OCI-LY1 (cell line): ENCODE measurements around the gene F7.

Experiments used
- H2AFZ ChIP-seq: fragments of 200-600 bp; sonication (generic), shearing (Covaris generic); 2 replicates; pipeline ENCODE4 v1.6.0; 2014; ENCODE audit warnings: antibody characterized with exemption, mild to moderate bottlenecking, low read length
- H3F3A ChIP-seq: fragments of 200-600 bp; sonication (generic), shearing (Covaris generic); 2 replicates; pipeline ENCODE4 v1.6.0; 2014; ENCODE audit warnings: mild to moderate bottlenecking, antibody characterized with exemption, low read length, moderate library complexity; ENCODE audit not compliant: insufficient read depth
- H3K27ac ChIP-seq: fragments of 200-600 bp; sonication (generic); 2 replicates; pipeline ENCODE4 v1.5.1; 2014; ENCODE audit warnings: low read length, mixed run types, mild to moderate bottlenecking, low read depth; ENCODE audit not compliant: poor library complexity, severe bottlenecking
- H3K27me3 ChIP-seq: fragments of 200-600 bp; sonication (generic); 2 replicates; pipeline ENCODE4 v1.6.0; 2014; ENCODE audit warnings: antibody characterized with exemption, mild to moderate bottlenecking, low read length, moderate library complexity; ENCODE audit not compliant: insufficient read depth
- H3K36me3 ChIP-seq: fragments of 200-600 bp; sonication (generic); 2 replicates; pipeline ENCODE4 v1.6.1; 2014; ENCODE audit warnings: mild to moderate bottlenecking, antibody characterized with exemption, low read length, moderate library complexity, mixed read lengths; ENCODE audit not compliant: insufficient read depth
- H3K4me1 ChIP-seq: fragments of 200-600 bp; sonication (generic); 2 replicates; pipeline ENCODE4 v1.5.1; 2014; ENCODE audit warnings: mild to moderate bottlenecking, low read length, moderate library complexity; ENCODE audit not compliant: insufficient read depth, severe bottlenecking
- H3K4me2 ChIP-seq: fragments of 200-600 bp; sonication (generic), shearing (Covaris generic); 2 replicates; pipeline ENCODE4 v1.6.1; 2014; ENCODE audit warnings: low read length
- H3K4me3 ChIP-seq: fragments of 200-600 bp; sonication (generic); 2 replicates; pipeline ENCODE4 v1.5.1; 2014; ENCODE audit warnings: low read length, low read depth, mild to moderate bottlenecking, mixed read lengths; ENCODE audit not compliant: poor library complexity, severe bottlenecking
- H3K79me2 ChIP-seq: fragments of 200-600 bp; shearing (Covaris generic); 2 replicates; pipeline ENCODE4 v1.6.1; 2016; ENCODE audit warnings: mixed run types, low read length, mixed read lengths; ENCODE audit not compliant: insufficient read depth
- H3K9ac ChIP-seq: fragments of 200-600 bp; sonication (generic), shearing (Covaris generic); 2 replicates; pipeline ENCODE4 v1.6.1; 2014; ENCODE audit warnings: mild to moderate bottlenecking, low read length, mixed read lengths
- H3K9me2 ChIP-seq: fragments of 200-600 bp; sonication (generic), shearing (Covaris generic); 2 replicates; pipeline ENCODE4 v1.6.1; 2014; ENCODE audit warnings: low read depth, mild to moderate bottlenecking, low read length, mixed read lengths
- H3K9me3 ChIP-seq: fragments of 200-600 bp; shearing (Covaris generic); 2 replicates; pipeline ENCODE4 v1.6.1; 2014; ENCODE audit warnings: low read length, mixed read lengths
- H4K20me1 ChIP-seq: fragments of 200-600 bp; sonication (generic), shearing (Covaris generic); 2 replicates; pipeline ENCODE4 v1.6.0; 2016; ENCODE audit warnings: mild to moderate bottlenecking, low read length; ENCODE audit not compliant: insufficient read depth
- CTCF ChIP-seq: fragments of 200-600 bp; sonication (generic), shearing (Covaris generic); IDR thresholded peaks from 2 replicates; pipeline ENCODE4 v1.5.1; 2017; ENCODE audit warnings: mild to moderate bottlenecking, antibody characterized with exemption, low read length, moderate library complexity, mixed read lengths
- EZH2 ChIP-seq: fragments of 200-600 bp; sonication (generic), shearing (Covaris generic); IDR thresholded peaks from 2 replicates; pipeline ENCODE4 v1.8.0; 2017; ENCODE audit warnings: borderline replicate concordance, mixed run types, mild to moderate bottlenecking, antibody characterized with exemption, low read length, moderate library complexity, mixed read lengths

The F7 gene

GRCh38 chr13:113066746-113067145 is 38.8 kb upstream of the F7 start:
- Histone ChIP-seq H3K4me2 (no peak overlapping the region), H3K36me3 (no peaks in the 10 kb centered on the region), H3K9me3 (no peaks in the 10 kb centered on the region), H3K27me3 (no peaks in the 10 kb centered on the region; the same call in 1 of the 2 replicates), H2AFZ (no peak overlapping the region), H3K9ac (no peak overlapping the region), H3K9me2 (no peaks in the 10 kb centered on the region), H3F3A (no peaks in the 10 kb centered on the region), H3K79me2 (no peaks in the 10 kb centered on the region), H3K4me3 (no peak overlapping the region), H4K20me1 (no peaks in the 10 kb centered on the region), H3K27ac (no peak overlapping the region), H3K4me1 (no peaks in the 10 kb centered on the region)
- TF ChIP-seq EZH2, result no peak
- TF ChIP-seq CTCF, result no peak

GRCh38 chr13:113069861-113070805 is 35.5 kb upstream of the F7 start:
- H3K9ac ChIP-seq, result no peak overlapping the region
- no peaks in the 10 kb centered on the region for H4K20me1 ChIP-seq
- H3K9me3 ChIP-seq, result no peaks in the 10 kb centered on the region
- H3K4me1 ChIP-seq, result no peaks in the 10 kb centered on the region
- H3K36me3 ChIP-seq, result no peaks in the 10 kb centered on the region
- H3K27me3 ChIP-seq, result no peaks in the 10 kb centered on the region; the same call in 1 of the 2 replicates
- no peak overlapping the region for H3K4me2 ChIP-seq
- no peak overlapping the region for H3K27ac ChIP-seq
- H3K79me2 ChIP-seq, result no peaks in the 10 kb centered on the region
- TF ChIP-seq CTCF (no peak), EZH2 (no peak)
- H3K4me3 ChIP-seq, result no peak overlapping the region
- no peaks in the 10 kb centered on the region for H3F3A ChIP-seq
- no peaks in the 10 kb centered on the region for H3K9me2 ChIP-seq
- no peak overlapping the region for H2AFZ ChIP-seq

- no peaks in the 10 kb centered on the region for H4K20me1 ChIP-seq
- no peaks in the 10 kb centered on the region for H3K9me3 ChIP-seq
- no peak overlapping the region for H2AFZ ChIP-seq
- no peaks in the 10 kb centered on the region for H3K4me1 ChIP-seq
- no peaks in the 10 kb centered on the region; the same call in 1 of the 2 replicates for H3K27me3 ChIP-seq
- no peaks in the 10 kb centered on the region for H3K79me2 ChIP-seq
- no peak overlapping the region for H3K4me3 ChIP-seq
- H3F3A ChIP-seq, result no peaks in the 10 kb centered on the region
- no peaks in the 10 kb centered on the region for H3K9me2 ChIP-seq
- H3K27ac ChIP-seq, result no peak overlapping the region
- TF ChIP-seq CTCF, result no peak
- TF ChIP-seq EZH2, result no peak
- H3K9ac ChIP-seq, result no peak overlapping the region
- no peaks in the 10 kb centered on the region for H3K36me3 ChIP-seq
- no peak overlapping the region for H3K4me2 ChIP-seq
Observed at GRCh38 chr13:113070855-113071254, 34.7 kb upstream of the F7 start.
